HG02763 (cell line): Measurements from ENCODE around the gene WBP1.
A peak's percentile ranks its signal among the peaks of the same experiment; 100 is the strongest.
"Not testable (repeated sequence)": the region's sequence is repeated elsewhere in the genome, so short reads cannot be mapped to it uniquely, and the experiment has no call there.

Experiments
- ATAC-seq: cut with Tn5 transposase; IDR thresholded peaks from one replicate; pipeline ENCODE4 v1.9.1; 2021; ENCODE audit warnings: mild to moderate bottlenecking, moderate library complexity; ENCODE audit not compliant: unreplicated experiment

Gene WBP1

GRCh38 chr2:74426181-74426758 lies 32.0 kb upstream of the WBP1 start:
- ATAC-seq, result no peak

GRCh38 chr2:74427551-74427950 lies 30.7 kb upstream of the WBP1 start:
- no peak for ATAC-seq

DNA sequence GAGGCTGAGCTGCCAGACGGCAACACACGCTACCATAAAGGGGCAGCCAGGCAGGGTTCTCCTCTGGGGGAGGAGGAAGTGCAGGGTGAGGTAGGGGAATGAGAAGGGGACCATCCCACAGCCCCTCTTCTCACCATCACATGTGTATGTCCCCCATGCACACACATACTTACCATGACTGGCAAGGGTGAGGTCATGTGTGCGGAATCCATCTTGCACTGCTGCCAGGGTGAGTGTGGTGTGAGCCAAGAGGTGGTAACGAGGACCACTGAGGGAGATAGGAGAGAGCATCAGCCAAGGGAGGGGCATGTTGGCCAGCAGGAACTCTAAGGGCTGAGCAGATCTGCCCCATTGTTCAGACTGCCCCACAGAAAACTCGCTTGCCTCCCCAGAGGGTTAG lies 29.6 kb upstream of the WBP1 start:
- no peak for ATAC-seq

DNA sequence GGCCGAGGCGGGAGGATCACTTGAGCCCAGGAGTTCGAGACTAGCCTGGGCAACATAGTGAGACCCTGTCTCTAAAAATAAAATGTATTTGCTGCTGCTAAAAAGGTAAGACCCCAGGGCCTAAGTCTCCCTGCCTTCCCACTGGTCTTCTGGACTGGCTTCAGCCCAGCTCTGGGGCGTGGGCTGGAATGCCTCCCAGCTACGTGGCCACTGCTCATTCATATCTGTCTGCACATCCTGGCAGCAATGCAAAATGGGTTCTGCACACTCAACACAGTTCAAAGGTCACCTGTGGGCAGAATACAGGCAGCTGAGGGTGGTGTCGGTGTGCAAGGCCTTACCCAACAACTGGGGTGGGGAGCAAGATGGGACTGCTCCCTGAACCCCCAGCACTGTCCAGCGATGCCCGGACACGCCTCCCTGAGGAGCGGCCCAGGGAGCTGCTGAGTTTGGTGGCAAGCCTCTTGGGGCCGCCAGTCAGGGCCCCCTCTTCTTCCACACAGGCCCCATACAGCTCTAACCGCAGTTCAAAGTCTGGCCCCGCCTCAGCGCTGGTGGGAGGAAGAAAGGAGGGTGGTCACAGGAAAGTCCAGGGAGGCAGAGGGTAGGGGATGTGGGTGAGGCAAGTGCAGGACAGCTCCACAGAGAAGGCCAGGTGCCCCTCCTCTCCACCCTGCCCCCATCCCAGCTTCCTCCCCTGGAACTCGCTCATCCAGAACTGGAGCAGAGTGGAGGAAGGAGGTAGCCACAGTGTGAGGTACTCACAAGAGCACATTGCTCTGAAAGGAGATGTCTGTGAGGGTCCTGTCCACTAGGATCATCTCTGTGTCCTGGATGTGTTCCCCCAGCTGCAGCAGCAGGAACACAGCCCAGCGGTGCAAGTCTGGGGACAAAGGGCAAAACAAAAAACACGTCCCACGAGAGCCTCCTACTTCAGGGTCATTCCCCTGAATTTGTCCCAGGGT lies 28.5 kb upstream of the WBP1 start:
- ATAC-seq, result no peak

- no peak for ATAC-seq
Observed at GRCh38 chr2:74430502-74430901, 27.7 kb upstream of the WBP1 start.

DNA sequence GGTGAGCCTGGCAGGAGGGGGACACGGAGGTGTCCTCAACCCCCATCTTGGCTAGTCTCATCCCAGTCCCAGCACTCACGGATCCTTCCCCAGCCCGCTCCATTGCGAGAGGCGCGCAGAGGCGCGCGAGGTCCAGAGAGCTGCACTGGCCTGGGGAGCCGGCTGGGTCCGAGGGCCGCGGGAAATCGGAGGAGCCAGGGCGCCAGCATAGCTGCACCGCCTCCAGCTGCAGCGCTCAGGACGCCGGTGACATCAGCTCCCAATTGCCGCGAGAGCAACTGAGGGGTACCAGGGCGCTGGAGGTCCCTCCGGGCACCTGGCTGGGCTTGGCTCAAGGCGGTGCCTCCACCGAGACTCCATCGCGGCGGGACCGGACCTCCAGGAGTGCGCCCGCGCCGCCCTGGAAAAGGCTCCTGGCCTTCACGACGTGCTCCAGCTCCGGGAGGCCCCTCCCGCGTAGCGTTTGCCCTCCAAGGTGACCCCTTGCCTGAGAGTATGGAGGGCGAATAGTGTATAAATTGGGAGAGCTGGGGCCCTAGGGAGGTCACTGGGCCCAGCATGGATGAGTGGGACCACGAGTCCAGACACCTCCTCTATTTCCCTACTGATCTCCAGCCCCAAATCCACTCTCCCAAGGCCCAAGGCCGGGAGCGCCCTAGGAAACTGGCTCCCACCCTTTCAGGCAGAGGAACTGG lies 22.0 kb upstream of the WBP1 start:
- ATAC-seq, result no peak

- ATAC-seq, result no peak
Observed at GRCh38 chr2:74436848-74437695, 21.2 kb upstream of the WBP1 start.

GRCh38 chr2:74438248-74438647 lies 20.0 kb upstream of the WBP1 start:
- ATAC-seq, result no peak

DNA sequence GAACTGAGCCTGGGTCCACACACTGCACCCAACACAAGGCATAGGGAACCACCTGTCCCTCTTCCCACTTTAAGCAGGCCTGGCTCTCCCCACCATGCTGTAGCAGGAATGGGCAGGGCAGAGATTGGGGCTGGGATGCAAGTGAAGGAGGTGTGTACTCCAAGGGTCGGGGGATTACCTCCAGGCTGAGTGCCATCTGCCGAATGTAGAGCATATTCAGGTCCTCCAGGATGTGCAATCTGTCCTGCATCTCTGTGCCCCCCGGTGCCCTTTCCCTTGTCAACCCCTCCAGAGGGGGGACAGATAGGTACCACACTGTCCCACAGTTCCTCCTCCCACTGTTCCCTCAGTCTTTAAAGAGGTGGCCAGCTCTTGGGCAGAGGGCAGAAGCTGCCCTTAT lies 18.9 kb upstream of the WBP1 start:
- no peak for ATAC-seq

DNA sequence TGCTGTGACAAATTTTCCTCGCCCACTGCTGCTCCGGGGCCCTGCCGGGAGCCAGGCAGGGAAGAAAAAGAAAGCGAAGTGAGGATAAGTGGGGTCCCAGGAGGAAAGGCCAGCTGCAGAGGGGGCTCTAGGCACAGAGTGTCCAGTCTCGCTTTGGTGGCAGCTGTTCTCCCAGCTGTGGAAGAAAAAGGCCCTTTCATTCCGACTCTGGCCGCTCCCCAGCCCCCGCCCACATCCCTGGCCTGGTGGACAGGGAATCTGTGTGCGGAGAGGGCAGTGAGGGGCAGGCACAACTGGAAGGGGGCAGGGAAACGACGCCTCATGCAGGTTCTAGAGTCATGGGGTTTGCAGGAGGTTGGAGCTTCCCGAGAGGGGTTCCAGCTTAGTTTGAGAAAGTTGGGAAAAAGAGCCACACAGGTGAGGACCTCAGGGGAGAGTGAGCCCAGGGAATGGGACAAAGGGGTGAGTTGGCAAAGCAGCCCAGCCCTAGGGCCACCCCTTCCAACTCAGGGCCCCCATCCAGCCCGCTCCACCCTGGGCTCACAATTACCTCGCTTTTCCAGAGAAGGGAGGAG lies 18.3 kb upstream of the WBP1 start:
- ATAC-seq, result no peak

- peak; percentile 88 for ATAC-seq
Observed at GRCh38 chr2:74440378-74441169, 17.7 kb upstream of the WBP1 start.

GRCh38 chr2:74441170-74441689 lies 17.0 kb upstream of the WBP1 start:
- ATAC-seq, result no peak

GRCh38 chr2:74441690-74442482 lies 16.4 kb upstream of the WBP1 start, which contains the start of gene RTKN:
Gene RTKN (minus strand): TSS chr2:74441937. CDS start chr2:74441816, 121 bp downstream.
- no peak for ATAC-seq

DNA sequence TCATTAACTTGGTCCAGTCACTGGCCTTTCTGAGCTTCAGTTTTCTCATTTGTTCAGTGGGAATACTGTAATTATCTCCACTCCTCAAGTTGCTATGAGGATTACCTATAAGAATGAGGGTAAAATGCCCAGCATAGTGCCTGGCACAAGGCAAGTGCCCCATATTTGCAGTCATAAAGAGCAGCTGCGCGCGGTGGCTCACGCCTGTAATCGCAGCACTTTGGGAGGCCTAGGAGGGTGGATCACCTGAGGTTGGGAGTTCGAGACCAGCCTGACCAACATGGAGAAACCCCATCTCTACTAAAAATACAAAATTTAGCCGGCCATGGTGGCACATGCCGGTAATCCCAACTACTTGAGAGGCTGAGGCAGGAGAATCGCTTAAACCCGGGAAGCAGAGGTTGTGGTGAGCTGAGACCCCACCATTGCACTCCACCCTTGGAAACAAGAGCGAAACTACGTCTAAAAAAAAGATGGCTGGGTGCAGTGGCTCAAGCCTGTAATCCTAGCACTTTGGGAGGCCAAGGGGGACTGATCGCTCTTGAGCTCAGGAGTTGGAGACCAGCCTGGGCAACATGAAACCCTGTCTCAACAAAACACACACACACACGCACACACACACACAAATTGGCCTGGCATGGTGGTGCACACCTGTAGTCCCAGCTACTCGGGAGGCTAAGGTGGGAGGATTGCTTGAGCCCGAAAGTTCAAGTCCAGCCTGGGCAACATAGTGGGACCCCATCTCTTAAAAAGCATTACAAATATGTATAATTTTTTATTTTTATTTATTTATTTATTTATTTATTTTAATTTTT lies 15.5 kb upstream of the WBP1 start:
- ATAC-seq, result not testable (repeated sequence)

GRCh38 chr2:74444498-74445318 lies 13.5 kb upstream of the WBP1 start:
- ATAC-seq, result no peak

DNA sequence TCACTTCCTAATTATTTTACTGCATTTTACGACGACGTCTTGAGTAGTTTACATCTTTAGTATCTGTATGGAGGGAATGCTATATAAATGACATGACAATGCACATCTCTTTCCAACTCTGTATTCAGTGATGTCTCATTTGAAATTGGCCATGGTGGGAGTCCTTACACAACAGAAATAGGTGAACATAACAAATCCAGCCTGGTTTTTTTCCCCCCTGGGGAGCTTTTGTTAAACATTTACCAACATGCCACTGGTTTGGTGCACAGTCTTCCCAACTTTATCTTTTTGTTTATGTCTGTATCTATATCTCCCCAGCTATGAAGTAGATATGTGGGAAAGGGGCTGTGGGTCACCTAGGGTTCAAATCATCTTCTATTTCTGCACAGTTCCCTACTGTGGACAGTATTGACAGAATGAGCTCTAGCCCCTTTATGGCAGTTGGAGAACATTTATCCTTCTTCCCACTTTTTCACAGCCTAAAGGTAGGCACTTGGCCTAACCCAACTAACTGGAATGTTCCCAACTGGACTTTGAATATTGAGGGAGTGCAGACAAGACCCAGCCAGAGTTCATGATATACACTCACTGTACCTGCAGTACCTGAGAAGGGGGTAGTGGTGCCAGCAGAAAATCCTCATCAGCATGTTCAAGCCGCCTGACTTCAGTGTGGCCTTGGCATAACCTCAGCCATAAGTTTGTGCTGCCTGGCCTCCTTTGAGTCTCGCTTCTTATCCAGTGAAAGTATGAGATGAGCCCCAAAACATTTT lies 10.8 kb upstream of the WBP1 start:
- no peak for ATAC-seq
